Stimulated activated CD8-positive, alpha-beta memory T cell treated with anti-CD3 and anti-CD28 coated beads, Interleukin-4, amount 100 ng/mL, for 24 hours (primary cell): ENCODE data around the gene NHERF1.

Experiments used
- DNase-seq: peaks from one replicate; pipeline ENCODE4 v3.0.0-alpha.2; 2020; ENCODE audit warnings: low read depth

The NHERF1 gene

GRCh38 chr17:74768069-74768762 is 19.8 kb downstream of the NHERF1 start:
- DNase-seq: no peak

- no peak for DNase-seq
Measured at GRCh38 chr17:74768763-74769114, 20.3 kb downstream of the NHERF1 start.

DNA sequence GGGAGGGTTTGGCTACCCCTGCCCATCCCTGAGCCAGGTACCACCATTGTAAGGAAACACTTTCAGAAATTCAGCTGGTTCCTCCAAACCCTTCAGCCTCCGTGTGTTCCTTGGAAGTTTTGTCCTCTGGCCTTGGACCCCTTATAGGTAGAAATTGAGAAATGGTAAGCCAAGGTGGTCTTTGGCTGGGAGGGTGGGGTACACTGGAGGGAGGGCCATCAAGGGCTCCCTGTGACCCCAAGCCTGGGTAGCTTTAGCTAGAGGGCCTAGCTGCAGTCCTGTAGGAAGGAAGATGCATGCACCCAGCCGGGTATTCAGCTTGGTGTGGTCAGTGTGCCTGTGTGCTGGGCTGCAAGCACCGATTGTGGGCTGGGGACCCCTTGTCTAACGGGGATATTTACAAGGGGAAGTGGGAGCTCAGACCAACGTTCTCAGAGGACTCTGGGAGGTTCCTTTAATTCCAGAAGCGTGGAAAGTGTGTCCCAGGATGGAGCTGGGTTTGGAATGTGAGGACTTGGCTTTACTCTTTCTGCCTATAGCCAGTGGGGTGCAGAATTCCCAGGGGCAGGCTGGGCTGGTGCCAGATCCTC is 20.9 kb downstream of the NHERF1 start:
- DNase-seq: no peak

DNA sequence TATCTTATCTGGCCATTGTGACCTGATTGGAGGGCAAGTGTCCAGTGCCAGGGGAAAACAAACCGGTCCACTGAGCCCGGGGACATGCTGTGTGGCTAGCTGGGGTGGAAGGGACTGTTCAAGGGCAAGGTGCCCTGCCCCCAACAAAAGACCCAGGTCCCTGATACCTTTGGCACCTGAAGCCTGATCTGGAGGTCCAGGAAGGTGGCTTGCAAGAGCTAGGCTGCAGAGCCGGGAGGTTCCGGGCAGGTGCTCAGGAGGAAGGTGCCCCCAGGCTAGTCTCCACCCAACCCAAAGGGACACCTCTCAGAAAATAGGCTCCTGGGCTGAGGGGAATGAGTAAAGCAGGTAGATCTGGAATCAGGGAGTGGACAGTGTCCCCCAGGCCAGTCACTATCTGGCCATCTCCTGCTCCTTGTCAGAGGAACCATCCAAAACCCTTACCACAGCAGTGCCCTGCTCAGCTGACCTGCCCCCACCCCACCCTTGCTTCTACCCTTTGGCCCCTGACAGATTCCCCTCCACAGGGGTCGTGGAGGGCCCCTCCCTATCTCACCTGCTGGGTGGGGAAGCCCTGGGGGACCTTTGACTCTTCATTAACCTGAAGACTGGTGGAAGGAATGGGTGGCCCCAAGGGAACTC is 21.5 kb downstream of the NHERF1 start:
- DNase-seq: no peak

GRCh38 chr17:74770498-74771318 is 22.3 kb downstream of the NHERF1 start:
- peak; percentile 52 for DNase-seq

- no peak for DNase-seq
Measured at GRCh38 chr17:74771319-74771914, 23.0 kb downstream of the NHERF1 start.

GRCh38 chr17:74772053-74772452 is 23.6 kb downstream of the NHERF1 start:
- DNase-seq: no peak

- no peak for DNase-seq
Measured at GRCh38 chr17:74773414-74773813, 25.0 kb downstream of the NHERF1 start.

GRCh38 chr17:74773871-74774286 is 25.5 kb downstream of the NHERF1 start:
- no peak for DNase-seq

DNA sequence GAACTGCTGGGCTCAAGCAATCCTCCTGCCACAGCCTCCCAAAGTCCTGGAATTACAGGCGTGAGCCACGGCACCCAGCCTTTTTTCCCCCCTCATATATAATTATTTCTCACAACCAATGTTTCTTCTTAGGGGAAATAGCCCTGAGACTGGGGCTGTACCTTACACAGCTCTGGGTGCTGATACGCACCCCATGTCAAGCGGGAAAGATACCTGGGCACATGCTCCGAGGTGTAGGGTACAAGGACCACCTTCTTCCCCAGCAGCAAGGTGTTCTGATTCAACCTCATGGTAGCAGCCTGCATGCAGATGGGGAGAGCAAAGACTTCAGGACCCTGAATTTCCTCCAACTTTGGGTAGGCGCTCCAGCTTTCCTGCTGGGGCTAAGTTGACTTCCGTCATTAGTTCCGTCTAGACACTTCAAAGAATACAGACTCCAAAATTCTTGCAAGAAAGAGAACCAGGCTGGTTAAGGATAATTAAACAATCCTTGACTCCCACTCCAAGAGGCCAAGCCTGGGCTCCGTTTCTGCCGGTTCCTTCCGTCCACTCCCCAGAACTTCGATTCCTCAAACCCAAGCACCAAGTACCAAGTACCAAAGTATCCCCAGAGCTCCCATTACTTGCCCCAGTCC is 27.1 kb downstream of the NHERF1 start:
- DNase-seq: no peak

GRCh38 chr17:74776044-74776962 is 27.9 kb downstream of the NHERF1 start, which contains the start of gene NAT9:
NAT9 (minus strand) TSS chr17:74776345; CDS start chr17:74775698, 647 bp downstream.
- DNase-seq: peak; percentile 99

DNA sequence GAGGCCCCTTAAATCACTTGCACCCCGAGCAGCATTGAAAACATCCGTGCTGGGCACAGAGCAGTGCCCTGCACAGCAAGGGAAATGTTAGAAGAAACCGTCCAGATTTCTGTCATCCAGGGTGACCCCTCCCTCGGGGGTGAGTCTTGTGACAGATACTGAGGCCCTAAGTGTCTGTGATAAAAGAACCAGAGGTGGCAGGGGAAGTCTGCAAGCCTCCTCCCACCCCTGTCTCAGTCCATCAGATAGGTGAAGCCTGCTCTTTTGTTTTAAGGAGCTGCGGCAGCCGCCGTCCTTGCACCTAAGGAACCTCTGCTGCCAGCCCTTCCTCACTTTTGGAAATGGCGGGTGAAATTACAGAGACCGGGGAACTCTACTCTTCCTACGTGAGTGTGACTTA is 28.6 kb downstream of the NHERF1 start:
- no peak for DNase-seq

GRCh38 chr17:74777901-74778515 is 29.6 kb downstream of the NHERF1 start:
- no peak for DNase-seq

- no peak for DNase-seq
Measured at GRCh38 chr17:74778960-74779359, 30.5 kb downstream of the NHERF1 start.

- DNase-seq: no peak
Measured at GRCh38 chr17:74779501-74779900, 31.1 kb downstream of the NHERF1 start.

DNA sequence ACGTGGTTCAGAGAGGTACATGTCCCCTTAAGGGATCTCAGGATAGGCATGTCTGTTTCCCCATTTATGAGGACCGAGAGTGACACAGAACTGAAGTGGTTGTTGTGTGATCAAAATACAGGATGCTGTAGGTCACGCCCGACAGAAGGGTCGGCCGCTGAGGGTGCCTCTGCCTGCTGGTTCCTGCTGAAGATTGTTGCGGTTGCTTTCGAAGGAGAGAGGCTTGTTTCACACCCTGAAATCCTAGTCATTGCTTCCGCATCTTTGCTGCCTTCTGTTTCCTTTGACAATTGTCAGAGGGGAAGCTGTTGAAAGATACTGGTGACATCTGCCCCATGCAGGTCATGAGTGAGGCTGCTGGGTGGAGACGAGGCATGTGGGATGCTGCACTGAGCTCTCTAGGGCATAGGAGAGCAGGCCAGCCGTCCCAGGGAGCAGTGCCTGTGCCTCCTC is 31.5 kb downstream of the NHERF1 start:
- DNase-seq: peak; percentile 31

- DNase-seq: no peak
Measured at GRCh38 chr17:74780443-74781238, 32.2 kb downstream of the NHERF1 start.

GRCh38 chr17:74782571-74782970 is 34.1 kb downstream of the NHERF1 start:
- no peak for DNase-seq

DNA sequence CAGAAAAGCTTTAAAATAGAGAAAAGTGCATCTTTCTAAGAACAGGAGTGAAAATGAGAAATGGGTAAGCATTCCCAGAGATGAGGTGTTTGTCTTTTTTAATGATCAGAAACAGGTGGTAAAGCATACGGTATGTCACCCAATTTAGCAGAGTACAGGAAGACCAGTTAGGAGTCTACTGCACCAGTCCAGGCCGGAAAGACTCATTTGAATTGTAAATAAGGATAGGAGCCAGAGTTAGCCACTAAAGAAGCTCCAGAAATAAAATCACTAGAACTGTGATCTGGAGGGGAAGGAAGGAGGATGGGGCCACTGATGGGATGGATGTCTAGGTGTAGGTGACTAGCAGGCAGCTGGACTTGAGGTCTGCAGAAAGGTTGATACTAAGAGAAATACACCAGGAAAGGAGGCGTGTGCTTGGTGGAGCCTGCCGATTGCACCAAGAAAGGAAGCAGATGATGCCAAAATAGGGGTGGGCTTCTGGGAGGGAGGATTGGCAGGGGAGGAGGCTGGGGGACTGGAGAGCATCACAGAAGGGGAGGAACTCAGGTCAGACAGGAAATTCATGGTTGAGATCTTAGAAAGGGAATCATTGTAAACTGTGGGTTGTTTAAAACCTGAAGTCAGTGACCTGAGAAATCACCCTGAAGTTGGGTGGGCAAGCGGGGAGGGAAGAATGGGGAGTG is 35.8 kb downstream of the NHERF1 start:
- DNase-seq: no peak
